ENCODE measurements around the gene RAD1.

Gene RAD1

GRCh38 chr5:34918025-34918424, 2.7 kb upstream of the RAD1 start:
- Histone ChIP-seq H3K9me3 (ENCODE audit: control insufficient read depth in 1 of 2, low read length in 2 of 2) (no peaks in the 10 kb centered on the region), H3K27me3 (ENCODE audit: control insufficient read depth in 1 of 2, insufficient read depth in 2 of 2, low read length in 2 of 2) (no peaks in the 10 kb centered on the region), H3K4me1 (ENCODE audit: control insufficient read depth in 1 of 2, insufficient read depth in 2 of 2, low read length in 2 of 2) (peaks cover 21 to 24% of the 10 kb centered on the region in 2 donors), H3K36me3 (ENCODE audit: control insufficient read depth in 1 of 2, insufficient read depth in 2 of 2, low read length in 2 of 2) (peaks cover 8 to 30% of the 10 kb centered on the region in 2 donors), H3K9ac (ENCODE audit: low read depth in 1 of 2, low read length in 2 of 2) (no peak overlapping the region), H3K4me3 (ENCODE audit: low read depth in 1 of 2, low read length in 2 of 2) (no peak overlapping the region), H3K27ac (ENCODE audit: low read depth, low read length) (no peak overlapping the region)

GRCh38 chr5:34916518-34916917, 1.2 kb upstream of the RAD1 start:
- Histone ChIP-seq H3K4me3 (ENCODE audit: low read depth in 1 of 2, low read length in 2 of 2) (peak overlapping the region; percentile 94 to 100), H3K27ac (ENCODE audit: low read depth, low read length) (no peak overlapping the region), H3K9ac (ENCODE audit: low read depth in 1 of 2, low read length in 2 of 2) (peak overlapping the region; percentile 83 to 94), H3K36me3 (ENCODE audit: control insufficient read depth in 1 of 2, insufficient read depth in 2 of 2, low read length in 2 of 2) (peaks cover 9 to 29% of the 10 kb centered on the region in 2 donors), H3K9me3 (ENCODE audit: control insufficient read depth in 1 of 2, low read length in 2 of 2) (no peaks in the 10 kb centered on the region), H3K27me3 (ENCODE audit: control insufficient read depth in 1 of 2, insufficient read depth in 2 of 2, low read length in 2 of 2) (no peaks in the 10 kb centered on the region), H3K4me1 (ENCODE audit: control insufficient read depth in 1 of 2, insufficient read depth in 2 of 2, low read length in 2 of 2) (peaks cover 21 to 24% of the 10 kb centered on the region in 2 donors)

GRCh38 chr5:34915856-34916192, 520 bp upstream of the RAD1 start:
- Histone ChIP-seq H3K36me3 (ENCODE audit: control insufficient read depth in 1 of 2, insufficient read depth in 2 of 2, low read length in 2 of 2) (peaks cover 16 to 29% of the 10 kb centered on the region in 2 donors), H3K9ac (ENCODE audit: low read depth in 1 of 2, low read length in 2 of 2) (peak overlapping the region; percentile 83 to 94), H3K4me3 (ENCODE audit: low read depth in 1 of 2, low read length in 2 of 2) (peak overlapping the region; percentile 94 to 100), H3K27me3 (ENCODE audit: control insufficient read depth in 1 of 2, insufficient read depth in 2 of 2, low read length in 2 of 2) (no peaks in the 10 kb centered on the region), H3K4me1 (ENCODE audit: control insufficient read depth in 1 of 2, insufficient read depth in 2 of 2, low read length in 2 of 2) (peaks cover 21 to 24% of the 10 kb centered on the region in 2 donors), H3K9me3 (ENCODE audit: control insufficient read depth in 1 of 2, low read length in 2 of 2) (no peaks in the 10 kb centered on the region), H3K27ac (ENCODE audit: low read depth, low read length) (no peak overlapping the region)

- Histone ChIP-seq H3K27me3 (ENCODE audit: control insufficient read depth in 1 of 2, insufficient read depth in 2 of 2, low read length in 2 of 2) (no peaks in the 10 kb centered on the region), H3K27ac (ENCODE audit: low read depth, low read length) (peak overlapping the region; percentile 52), H3K9me3 (ENCODE audit: control insufficient read depth in 1 of 2, low read length in 2 of 2) (no peaks in the 10 kb centered on the region), H3K4me3 (ENCODE audit: low read depth in 1 of 2, low read length in 2 of 2) (peak overlapping the region; percentile 94 to 100), H3K4me1 (ENCODE audit: control insufficient read depth in 1 of 2, insufficient read depth in 2 of 2, low read length in 2 of 2) (peaks cover 21 to 24% of the 10 kb centered on the region in 2 donors), H3K9ac (ENCODE audit: low read depth in 1 of 2, low read length in 2 of 2) (peak overlapping the region; percentile 83 to 94), H3K36me3 (ENCODE audit: control insufficient read depth in 1 of 2, insufficient read depth in 2 of 2, low read length in 2 of 2) (peaks cover 13 to 28% of the 10 kb centered on the region in 2 donors)
These were observed 599 bp downstream of the RAD1 start for GRCh38 chr5:34914671-34915138.

GRCh38 chr5:34913072-34913471, 2.2 kb downstream of the RAD1 start:
- Histone ChIP-seq H3K36me3 (ENCODE audit: control insufficient read depth in 1 of 2, insufficient read depth in 2 of 2, low read length in 2 of 2) (peaks cover 17 to 34% of the 10 kb centered on the region in 2 donors), H3K27me3 (ENCODE audit: control insufficient read depth in 1 of 2, insufficient read depth in 2 of 2, low read length in 2 of 2) (no peaks in the 10 kb centered on the region), H3K4me1 (ENCODE audit: control insufficient read depth in 1 of 2, insufficient read depth in 2 of 2, low read length in 2 of 2) (peaks cover 21 to 24% of the 10 kb centered on the region in 2 donors), H3K9me3 (ENCODE audit: control insufficient read depth in 1 of 2, low read length in 2 of 2) (no peaks in the 10 kb centered on the region), H3K4me3 (ENCODE audit: low read depth in 1 of 2, low read length in 2 of 2) (no peak overlapping the region), H3K27ac (ENCODE audit: low read depth, low read length) (no peak overlapping the region), H3K9ac (ENCODE audit: low read depth in 1 of 2, low read length in 2 of 2) (no peak overlapping the region)

GRCh38 chr5:34905564-34905963, 9.7 kb downstream of the RAD1 start:
- H3K4me1 ChIP-seq (ENCODE audit: control insufficient read depth in 1 of 2, insufficient read depth in 2 of 2, low read length in 2 of 2) = no peaks in the 10 kb centered on the region
- no peaks in the 10 kb centered on the region for H3K9me3 ChIP-seq (ENCODE audit: control insufficient read depth in 1 of 2, low read length in 2 of 2)
- H3K27me3 ChIP-seq (ENCODE audit: control insufficient read depth in 1 of 2, insufficient read depth in 2 of 2, low read length in 2 of 2) = no peaks in the 10 kb centered on the region
- H3K27ac ChIP-seq (ENCODE audit: low read depth, low read length) = no peak overlapping the region
- H3K4me3 ChIP-seq (ENCODE audit: low read depth in 1 of 2, low read length in 2 of 2) = no peak overlapping the region
- H3K9ac ChIP-seq (ENCODE audit: low read depth in 1 of 2, low read length in 2 of 2) = no peak overlapping the region
- peaks cover 3 to 13% of the 10 kb centered on the region in 2 donors for H3K36me3 ChIP-seq (ENCODE audit: control insufficient read depth in 1 of 2, insufficient read depth in 2 of 2, low read length in 2 of 2)

GRCh38 chr5:34903260-34903659, 12.0 kb downstream of the RAD1 start:
- no peak overlapping the region for H3K27ac ChIP-seq (ENCODE audit: low read depth, low read length)
- no peaks in the 10 kb centered on the region for H3K9me3 ChIP-seq (ENCODE audit: control insufficient read depth in 1 of 2, low read length in 2 of 2)
- H3K36me3 ChIP-seq (ENCODE audit: control insufficient read depth in 1 of 2, insufficient read depth in 2 of 2, low read length in 2 of 2) = no peaks in the 10 kb centered on the region
- no peak overlapping the region for H3K9ac ChIP-seq (ENCODE audit: low read depth in 1 of 2, low read length in 2 of 2)
- H3K27me3 ChIP-seq (ENCODE audit: control insufficient read depth in 1 of 2, insufficient read depth in 2 of 2, low read length in 2 of 2) = no peaks in the 10 kb centered on the region
- H3K4me1 ChIP-seq (ENCODE audit: control insufficient read depth in 1 of 2, insufficient read depth in 2 of 2, low read length in 2 of 2) = no peaks in the 10 kb centered on the region
- no peak overlapping the region for H3K4me3 ChIP-seq (ENCODE audit: low read depth in 1 of 2, low read length in 2 of 2)

- H3K36me3 ChIP-seq (ENCODE audit: control insufficient read depth in 1 of 2, insufficient read depth in 2 of 2, low read length in 2 of 2) = no peaks in the 10 kb centered on the region
- H3K4me1 ChIP-seq (ENCODE audit: control insufficient read depth in 1 of 2, insufficient read depth in 2 of 2, low read length in 2 of 2) = no peaks in the 10 kb centered on the region
These were observed 14.7 kb downstream of the RAD1 start for GRCh38 chr5:34900652-34901051.

GRCh38 chr5:34899066-34899465, 16.2 kb downstream of the RAD1 start:
- Histone ChIP-seq H3K4me1 (ENCODE audit: control insufficient read depth in 1 of 2, insufficient read depth in 2 of 2, low read length in 2 of 2) (no peaks in the 10 kb centered on the region), H3K27ac (ENCODE audit: low read depth, low read length) (no peak overlapping the region), H3K9ac (ENCODE audit: low read depth in 1 of 2, low read length in 2 of 2) (no peak overlapping the region), H3K36me3 (ENCODE audit: control insufficient read depth in 1 of 2, insufficient read depth in 2 of 2, low read length in 2 of 2) (no peaks in the 10 kb centered on the region), H3K27me3 (ENCODE audit: control insufficient read depth in 1 of 2, insufficient read depth in 2 of 2, low read length in 2 of 2) (no peaks in the 10 kb centered on the region), H3K4me3 (ENCODE audit: low read depth in 1 of 2, low read length in 2 of 2) (no peak overlapping the region), H3K9me3 (ENCODE audit: control insufficient read depth in 1 of 2, low read length in 2 of 2) (no peaks in the 10 kb centered on the region)

More at GRCh38 chr5:34900652-34901051, 14.7 kb downstream of the RAD1 start:
- Histone ChIP-seq H3K27me3 (ENCODE audit: control insufficient read depth in 1 of 2, insufficient read depth in 2 of 2, low read length in 2 of 2) (no peaks in the 10 kb centered on the region), H3K9me3 (ENCODE audit: control insufficient read depth in 1 of 2, low read length in 2 of 2) (no peaks in the 10 kb centered on the region), H3K9ac (ENCODE audit: low read depth in 1 of 2, low read length in 2 of 2) (no peak overlapping the region), H3K4me3 (ENCODE audit: low read depth in 1 of 2, low read length in 2 of 2) (no peak overlapping the region), H3K27ac (ENCODE audit: low read depth, low read length) (no peak overlapping the region)

GRCh38 chr5:34898258-34898895, 16.9 kb downstream of the RAD1 start:
- H3K4me3 ChIP-seq (ENCODE audit: low read depth in 1 of 2, low read length in 2 of 2) = no peak overlapping the region

More at GRCh38 chr5:34898258-34898895, 16.9 kb downstream of the RAD1 start:
- Histone ChIP-seq H3K9me3 (ENCODE audit: control insufficient read depth in 1 of 2, low read length in 2 of 2) (no peaks in the 10 kb centered on the region), H3K27me3 (ENCODE audit: control insufficient read depth in 1 of 2, insufficient read depth in 2 of 2, low read length in 2 of 2) (no peaks in the 10 kb centered on the region), H3K9ac (ENCODE audit: low read depth in 1 of 2, low read length in 2 of 2) (no peak overlapping the region), H3K4me1 (ENCODE audit: control insufficient read depth in 1 of 2, insufficient read depth in 2 of 2, low read length in 2 of 2) (no peaks in the 10 kb centered on the region), H3K27ac (ENCODE audit: low read depth, low read length) (no peak overlapping the region), H3K36me3 (ENCODE audit: control insufficient read depth in 1 of 2, insufficient read depth in 2 of 2, low read length in 2 of 2) (no peaks in the 10 kb centered on the region)

Data from duodenal mucosa (tissue), 2 donors.